ENCODE data around the gene PRR20G. TPM values are rescaled to one million over a fixed set of nuclear protein-coding genes. Genes with fewer than 3 reads are reported as not detected.

PRR20G gene
- total RNA-seq, 1 donor from 2014 or later, result not detected

- no peak for DNase-seq
- peaks cover 2% of the 10 kb centered on the region for H3K27me3 Mint-ChIP-seq (ENCODE audit: unreplicated experiment)
- no peak overlapping the region for H3K4me3 Mint-ChIP-seq (ENCODE audit: unreplicated experiment)
- H3K9me3 Mint-ChIP-seq (ENCODE audit: unreplicated experiment), result peaks cover 3% of the 10 kb centered on the region
- no peaks in the 10 kb centered on the region for H3K4me1 Mint-ChIP-seq (ENCODE audit: low read depth, unreplicated experiment)
- no peak for TF ChIP-seq CTCF (IDR thresholded peaks at IDR 0.05; ENCODE audit: partially characterized antibody, unreplicated experiment)
- peaks cover 17% of the 10 kb centered on the region for H3K36me3 Mint-ChIP-seq (ENCODE audit: unreplicated experiment)
- H3K27ac Mint-ChIP-seq (ENCODE audit: unreplicated experiment), result no peak overlapping the region
Measured at GRCh38 chr3:127276995-127277394, 10.9 kb downstream of the PRR20G start.

GRCh38 chr3:127276396-127276795 lies 11.4 kb downstream of the PRR20G start:
- peaks cover 17% of the 10 kb centered on the region for H3K36me3 Mint-ChIP-seq (ENCODE audit: unreplicated experiment)
- H3K27me3 Mint-ChIP-seq (ENCODE audit: unreplicated experiment), result peaks cover 2% of the 10 kb centered on the region
- no peak overlapping the region for H3K4me3 Mint-ChIP-seq (ENCODE audit: unreplicated experiment)
- TF ChIP-seq CTCF (IDR thresholded peaks at IDR 0.05; ENCODE audit: partially characterized antibody, unreplicated experiment), result no peak
- no peak for DNase-seq
- peaks cover 3% of the 10 kb centered on the region for H3K9me3 Mint-ChIP-seq (ENCODE audit: unreplicated experiment)
- no peaks in the 10 kb centered on the region for H3K4me1 Mint-ChIP-seq (ENCODE audit: low read depth, unreplicated experiment)
- H3K27ac Mint-ChIP-seq (ENCODE audit: unreplicated experiment), result no peak overlapping the region

GRCh38 chr3:127275287-127275781 lies 12.5 kb downstream of the PRR20G start:
- no peak overlapping the region for H3K4me3 Mint-ChIP-seq (ENCODE audit: unreplicated experiment)
- peaks cover 2% of the 10 kb centered on the region for H3K27me3 Mint-ChIP-seq (ENCODE audit: unreplicated experiment)
- H3K4me1 Mint-ChIP-seq (ENCODE audit: low read depth, unreplicated experiment), result no peaks in the 10 kb centered on the region
- peaks cover 3% of the 10 kb centered on the region for H3K9me3 Mint-ChIP-seq (ENCODE audit: unreplicated experiment)
- H3K36me3 Mint-ChIP-seq (ENCODE audit: unreplicated experiment), result peaks cover 17% of the 10 kb centered on the region
- H3K27ac Mint-ChIP-seq (ENCODE audit: unreplicated experiment), result no peak overlapping the region
- no peak for TF ChIP-seq CTCF (IDR thresholded peaks at IDR 0.05; ENCODE audit: partially characterized antibody, unreplicated experiment)
- no peak for DNase-seq

GRCh38 chr3:127274200-127274760 lies 13.6 kb downstream of the PRR20G start:
- Mint-ChIP-seq H3K4me3 (ENCODE audit: unreplicated experiment) (no peak overlapping the region), H3K9me3 (ENCODE audit: unreplicated experiment) (peaks cover 3% of the 10 kb centered on the region), H3K27ac (ENCODE audit: unreplicated experiment) (no peak overlapping the region), H3K27me3 (ENCODE audit: unreplicated experiment) (peaks cover 2% of the 10 kb centered on the region), H3K36me3 (ENCODE audit: unreplicated experiment) (peaks cover 22% of the 10 kb centered on the region), H3K4me1 (ENCODE audit: low read depth, unreplicated experiment) (no peaks in the 10 kb centered on the region)
- DNase-seq, result no peak
- no peak for TF ChIP-seq CTCF (IDR thresholded peaks at IDR 0.05; ENCODE audit: partially characterized antibody, unreplicated experiment)

GRCh38 chr3:127273206-127273605 lies 14.6 kb downstream of the PRR20G start:
- peaks cover 31% of the 10 kb centered on the region for H3K36me3 Mint-ChIP-seq (ENCODE audit: unreplicated experiment)
- H3K27me3 Mint-ChIP-seq (ENCODE audit: unreplicated experiment), result peaks cover 2% of the 10 kb centered on the region
- no peak overlapping the region for H3K4me3 Mint-ChIP-seq (ENCODE audit: unreplicated experiment)
- no peaks in the 10 kb centered on the region for H3K4me1 Mint-ChIP-seq (ENCODE audit: low read depth, unreplicated experiment)
- TF ChIP-seq CTCF (IDR thresholded peaks at IDR 0.05; ENCODE audit: partially characterized antibody, unreplicated experiment), result no peak
- H3K9me3 Mint-ChIP-seq (ENCODE audit: unreplicated experiment), result peaks cover 6% of the 10 kb centered on the region
- no peak for DNase-seq
- no peak overlapping the region for H3K27ac Mint-ChIP-seq (ENCODE audit: unreplicated experiment)

Measured in glutamatergic neuron (in vitro differentiated cells).